ENCODE measurements around the gene ZNF609.

DNA sequence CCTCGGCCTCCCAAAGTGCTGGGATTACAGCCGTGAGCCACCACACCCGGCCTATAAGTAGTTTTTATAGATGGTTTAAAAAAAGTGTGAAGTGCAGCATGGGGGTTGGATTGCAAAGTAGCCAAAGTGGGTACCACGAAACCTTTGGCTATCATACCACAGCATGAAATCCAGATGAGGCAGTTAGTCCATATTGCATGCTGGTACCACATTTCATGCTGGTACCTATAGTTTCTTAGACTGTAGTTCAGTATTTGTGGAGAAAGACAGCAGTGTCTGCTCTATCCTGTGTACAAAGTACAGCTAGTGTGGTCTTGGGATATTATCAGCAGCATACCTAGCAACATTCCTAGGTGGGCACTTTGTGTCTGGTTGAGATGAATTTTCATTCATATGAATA is 11.8 kb downstream of the ZNF609 start:
- no peak for TF ChIP-seq EZH2 (IDR thresholded peaks at IDR 0.05)
- TF ChIP-seq POLR2AphosphoS5 (IDR thresholded peaks at IDR 0.05; ENCODE audit: borderline replicate concordance, low read depth, low read length): no peak
- TF ChIP-seq FOXP2 (optimal IDR thresholded peaks at IDR 0.05; ENCODE audit: control extremely low read depth, extremely low read length, insufficient read depth): no peak

Data from SK-N-MC (cell line).